HCT116 (cell line): ENCODE measurements around the gene FBXO34.

Source experiments
- ATF3 ChIP-seq: IDR thresholded peaks from 2 replicates; pipeline ENCODE4 v1.6.1; 2012
- EGR1 ChIP-seq: IDR thresholded peaks from 2 replicates; pipeline ENCODE4 v1.6.1; 2012; ENCODE audit warnings: low read depth
- EZH2 ChIP-seq: fragments of 200-600 bp; sonication (generic); IDR thresholded peaks from 2 replicates; pipeline ENCODE4 v1.6.1; 2017; ENCODE audit warnings: antibody characterized with exemption, mixed run types
- EZH2phosphoT487 ChIP-seq: fragments of 200-600 bp; IDR thresholded peaks from 2 replicates; pipeline ENCODE4 v1.6.1; 2018; ENCODE audit warnings: antibody characterized with exemption, borderline replicate concordance
- FOSL1 ChIP-seq: IDR thresholded peaks from 2 replicates; pipeline ENCODE4 v1.6.1; 2012; ENCODE audit warnings: low read depth
- JUND ChIP-seq: IDR thresholded peaks from 2 replicates; pipeline ENCODE4 v1.6.1; 2012
- POLR2A ChIP-seq: IDR thresholded peaks from 2 replicates; pipeline ENCODE4 v1.7.0; 2011; ENCODE audit warnings: borderline replicate concordance; ENCODE audit not compliant: insufficient read depth, insufficient read length; ENCODE audit errors: extremely low read depth
- POLR2AphosphoS5 ChIP-seq: IDR thresholded peaks from 2 replicates; pipeline ENCODE4 v1.6.1; 2011; ENCODE audit warnings: mild to moderate bottlenecking, low read depth, low read length, moderate library complexity
- SP1 ChIP-seq: IDR thresholded peaks from 2 replicates; pipeline ENCODE4 v1.6.1; 2012; ENCODE audit warnings: low read depth
- TCF7L2 ChIP-seq: IDR thresholded peaks from 2 replicates; pipeline ENCODE4 v1.7.0; 2011; ENCODE audit warnings: borderline replicate concordance, inconsistent platforms; ENCODE audit not compliant: insufficient read depth, insufficient read length; ENCODE audit errors: extremely low read depth
- TF ChIP-seq, protein P1 (sequence below), 3 experiments: fragments of 200-600 bp in 1 of 3; sonication (generic) in 1 of 3; IDR thresholded peaks in 2 of 3; conservative IDR thresholded peaks in 1 of 3; 2 replicates each; pipeline ENCODE4 v1.5.1; 2012 to 2017; ENCODE audit warnings: low read depth in 2 of 3, low read length in 2 of 3, antibody characterized with exemption in 1 of 3, borderline replicate concordance in 1 of 3, control low read depth in 1 of 3, mild to moderate bottlenecking in 1 of 3, mixed read lengths in 1 of 3, mixed run types in 1 of 3, moderate library complexity in 1 of 3; ENCODE audit not compliant: insufficient read depth in 1 of 3
- TF ChIP-seq, protein P2 (sequence below): IDR thresholded peaks from 2 replicates; pipeline ENCODE4 v1.6.1; 2012

DNA sequence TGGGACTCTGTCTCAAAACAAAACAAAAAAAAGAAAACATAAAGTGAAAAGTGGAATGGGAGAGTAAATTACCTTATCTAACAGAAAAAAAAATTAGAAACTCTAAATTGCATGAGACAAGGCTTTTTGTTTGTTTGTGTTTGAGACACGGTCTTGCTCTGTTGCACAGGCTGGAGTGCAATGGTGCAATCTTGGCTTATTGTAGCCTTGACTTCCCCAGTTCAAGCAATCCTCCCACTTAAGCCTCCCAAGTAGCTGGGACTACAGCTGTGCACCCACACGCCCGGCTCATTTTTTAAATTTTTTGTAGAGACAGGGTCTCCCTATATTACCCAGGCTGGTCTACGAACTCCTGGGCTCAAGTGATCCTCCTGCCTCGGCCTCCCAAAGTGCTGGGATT is 17.9 kb upstream of the FBXO34 start:
- TF ChIP-seq, protein P1, sequence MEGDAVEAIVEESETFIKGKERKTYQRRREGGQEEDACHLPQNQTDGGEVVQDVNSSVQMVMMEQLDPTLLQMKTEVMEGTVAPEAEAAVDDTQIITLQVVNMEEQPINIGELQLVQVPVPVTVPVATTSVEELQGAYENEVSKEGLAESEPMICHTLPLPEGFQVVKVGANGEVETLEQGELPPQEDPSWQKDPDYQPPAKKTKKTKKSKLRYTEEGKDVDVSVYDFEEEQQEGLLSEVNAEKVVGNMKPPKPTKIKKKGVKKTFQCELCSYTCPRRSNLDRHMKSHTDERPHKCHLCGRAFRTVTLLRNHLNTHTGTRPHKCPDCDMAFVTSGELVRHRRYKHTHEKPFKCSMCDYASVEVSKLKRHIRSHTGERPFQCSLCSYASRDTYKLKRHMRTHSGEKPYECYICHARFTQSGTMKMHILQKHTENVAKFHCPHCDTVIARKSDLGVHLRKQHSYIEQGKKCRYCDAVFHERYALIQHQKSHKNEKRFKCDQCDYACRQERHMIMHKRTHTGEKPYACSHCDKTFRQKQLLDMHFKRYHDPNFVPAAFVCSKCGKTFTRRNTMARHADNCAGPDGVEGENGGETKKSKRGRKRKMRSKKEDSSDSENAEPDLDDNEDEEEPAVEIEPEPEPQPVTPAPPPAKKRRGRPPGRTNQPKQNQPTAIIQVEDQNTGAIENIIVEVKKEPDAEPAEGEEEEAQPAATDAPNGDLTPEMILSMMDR (IDR thresholded peaks at IDR 0.05 in 2 of 3, conservative IDR thresholded peaks at IDR 0.05 in 1 of 3; ENCODE audit: borderline replicate concordance in 1 of 3, insufficient read depth in 1 of 3, low read depth in 2 of 3, low read length in 2 of 3): no peak
- TF ChIP-seq EZH2phosphoT487 (no peak), SP1 (no peak), POLR2AphosphoS5 (no peak), FOSL1 (no peak), EZH2 (no peak), POLR2A (no peak), ATF3 (no peak), TCF7L2 (no peak), JUND (no peak), EGR1 (no peak)
- TF ChIP-seq, protein P2, sequence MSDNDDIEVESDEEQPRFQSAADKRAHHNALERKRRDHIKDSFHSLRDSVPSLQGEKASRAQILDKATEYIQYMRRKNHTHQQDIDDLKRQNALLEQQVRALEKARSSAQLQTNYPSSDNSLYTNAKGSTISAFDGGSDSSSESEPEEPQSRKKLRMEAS: no peak
